Panc1 (cell line): ENCODE measurements around the gene KLHL28. TPM values are rescaled to one million over a fixed set of nuclear protein-coding genes. Genes with fewer than 3 reads are reported as not detected.

Experiments used
- ATAC-seq: fragments of 200-7000 bp; cut with Tn5 transposase; 2 replicates; pipeline ENCODE4 v1.9.1; 2020; ENCODE audit warnings: mild to moderate bottlenecking, moderate library complexity
- BruUV-seq: library from RNA; stranded (reverse); fragments of 400-500 nt; replicated peaks from 2 replicates; lab custom pipeline; 2021; lab: Mats Ljungman, UMichigan
- CTCF ChIA-PET: fragments of 300-600 bp; sonication (Branson Sonifier 250); formaldehyde crosslinking; loops from one replicate; lab custom pipeline; 2022; ENCODE audit warnings: antibody characterized with exemption; lab: Charles Lee
- POLR2A ChIA-PET: fragments of 300-600 bp; sonication (Branson Sonifier 250); formaldehyde crosslinking; loops from one replicate; lab custom pipeline; 2022; ENCODE audit warnings: antibody characterized with exemption; lab: Charles Lee
- DNase-seq: peaks from one replicate; pipeline ENCODE4 v3.0.0-alpha.2; 2010; ENCODE audit warnings: low read depth, low spot score
- H3K27ac ChIP-seq: 2 replicates; pipeline ENCODE4 v1.5.1; 2011; ENCODE audit warnings: mild to moderate bottlenecking, low read length, inconsistent platforms
- H3K27me3 ChIP-seq: fragments of 200-500 bp; sonication (Bioruptor generic); 2 replicates; pipeline ENCODE4 v1.6.0; 2014; ENCODE audit warnings: low read length, inconsistent platforms; ENCODE audit not compliant: control insufficient read depth, insufficient read depth
- H3K36me3 ChIP-seq: fragments of 200-500 bp; sonication (Bioruptor generic); 2 replicates; pipeline ENCODE4 v1.5.1; 2014; ENCODE audit warnings: inconsistent platforms, mild to moderate bottlenecking, low read length, moderate library complexity; ENCODE audit not compliant: control insufficient read depth, insufficient read depth
- H3K4me1 ChIP-seq: 2 replicates; pipeline ENCODE4 v1.5.1; 2011; ENCODE audit warnings: inconsistent platforms, mild to moderate bottlenecking, low read length, moderate library complexity; ENCODE audit not compliant: control insufficient read depth, insufficient read depth
- H3K4me3 ChIP-seq, 2 experiments: 2 replicates each; pipeline ENCODE4 v1.5.1; 2011 to 2012; ENCODE audit warnings: low read depth in 2 of 2, low read length in 2 of 2, mild to moderate bottlenecking in 2 of 2, inconsistent platforms in 1 of 2, moderate library complexity in 1 of 2
- H3K9me3 ChIP-seq: fragments of 200-500 bp; sonication (Bioruptor generic); 2 replicates; pipeline ENCODE4 v1.5.1; 2014; ENCODE audit warnings: low read depth, mild to moderate bottlenecking, inconsistent platforms, low read length, moderate library complexity; ENCODE audit not compliant: control insufficient read depth, insufficient read depth
- CTCF ChIP-seq: fragments of 450-650 bp; IDR thresholded peaks from 2 replicates; pipeline ENCODE4 v1.5.1; 2017; ENCODE audit warnings: mild to moderate bottlenecking
- POLR2AphosphoS5 ChIP-seq: IDR thresholded peaks from 2 replicates; pipeline ENCODE4 v1.6.1; 2012; ENCODE audit warnings: mild to moderate bottlenecking, low read depth, low read length, moderate library complexity
- REST ChIP-seq, 2 experiments: IDR thresholded peaks; 2 replicates each; pipeline ENCODE4 v1.6.1; 2011 to 2012; ENCODE audit warnings: low read depth in 2 of 2, control low read depth in 1 of 2, low read length in 1 of 2, mild to moderate bottlenecking in 1 of 2, moderate library complexity in 1 of 2; ENCODE audit not compliant: insufficient read depth in 1 of 2
- SIN3A ChIP-seq: IDR thresholded peaks from 2 replicates; pipeline ENCODE4 v1.6.1; 2012; ENCODE audit warnings: low read depth, mild to moderate bottlenecking, low read length, moderate library complexity, borderline replicate concordance; ENCODE audit not compliant: insufficient read depth
- TCF7L2 ChIP-seq: IDR thresholded peaks from 2 replicates; pipeline ENCODE4 v1.6.1; 2011; ENCODE audit warnings: mild to moderate bottlenecking, low read depth, low read length, inconsistent platforms
- in situ Hi-C: cut with HindIII; loops from 2 replicates; pipeline ENCODE4 v1.10.0; 2016; ENCODE audit warnings: low sequenced_read_pairs, low pct_unique_long_range_greater_than_20kb
- intact Hi-C: fragments of 100-400 bp; cut with micrococcal nuclease; formaldehyde crosslinking; loops from one replicate; pipeline ENCODE4 v1.10.0; 2022; ENCODE audit not compliant: unreplicated experiment
- total RNA-seq: library from RNA; stranded (reverse); gene quantifications from one replicate; pipeline ENCODE4 v1.2.1, GENCODE V29; 2021; ENCODE audit not compliant: unreplicated experiment

The KLHL28 gene
- total RNA-seq, 1 experiment from 2014 or later: 7.2 TPM

- H3K9me3 ChIP-seq: no peaks in the 10 kb centered on the region
- no peak overlapping the region for H3K27ac ChIP-seq
- H3K4me3 ChIP-seq: no peak overlapping the region
- TF ChIP-seq TCF7L2 (no peak), SIN3A (no peak), CTCF (no peak), POLR2AphosphoS5 (no peak), REST (IDR thresholded peaks at IDR 0.05; ENCODE audit: insufficient read depth in 1 of 2, low read depth in 2 of 2, low read length in 1 of 2) (no peak)
- H3K4me1 ChIP-seq: no peaks in the 10 kb centered on the region; the same call in 1 of the 2 replicates
- no peaks in the 10 kb centered on the region for H3K27me3 ChIP-seq
- no peak for DNase-seq
- intact Hi-C loops (no loop called here), in situ Hi-C loops (no loop called here)
- BruUV-seq: no TSS peak
- no peak for ATAC-seq
- H3K36me3 ChIP-seq: no peaks in the 10 kb centered on the region
- ChIA-PET CTCF (no interaction called here), POLR2A (interaction anchor here (0.5 kb wide), 1 partner anchor 240 kb away, joined by 3 read pairs; no protein-coding TSS in a partner anchor)
These were observed 28.8 kb upstream of the KLHL28 start for GRCh38 chr14:44990533-44990932.

GRCh38 chr14:44989497-44990440, 28.0 kb upstream of the KLHL28 start:
- Histone ChIP-seq H3K36me3 (no peaks in the 10 kb centered on the region), H3K9me3 (no peaks in the 10 kb centered on the region), H3K4me3 (no peak overlapping the region), H3K4me1 (no peaks in the 10 kb centered on the region; the same call in 1 of the 2 replicates), H3K27ac (no peak overlapping the region), H3K27me3 (no peaks in the 10 kb centered on the region)
- intact Hi-C loops (no loop called here), in situ Hi-C loops (no loop called here)
- DNase-seq: no peak
- POLR2A ChIA-PET: no interaction called here
- no peak for ATAC-seq
- no peak for TF ChIP-seq SIN3A
- no peak for TF ChIP-seq POLR2AphosphoS5
- no peak for TF ChIP-seq CTCF
- TF ChIP-seq TCF7L2: no peak
- no peak for TF ChIP-seq REST (IDR thresholded peaks at IDR 0.05; ENCODE audit: insufficient read depth in 1 of 2, low read depth in 2 of 2, low read length in 1 of 2)
- CTCF ChIA-PET: no interaction called here
- no TSS peak for BruUV-seq
